OCI-LY7 (cell line): ENCODE results near the gene ING4. TPM values are rescaled to one million over a fixed set of nuclear protein-coding genes. Genes with fewer than 3 reads are reported as not detected.
A peak's percentile ranks its signal among the peaks of the same experiment; 100 is the strongest.

Experiments used
- BruUV-seq: library from RNA; stranded (reverse); fragments of 400-500 nt; replicated peaks from 2 replicates; lab custom pipeline; 2021; lab: Mats Ljungman, UMichigan
- CTCF ChIA-PET: fragments of 300-600 bp; sonication (Branson Sonifier 250); formaldehyde crosslinking; loops from one replicate; lab custom pipeline; 2022; ENCODE audit warnings: antibody characterized with exemption; ENCODE audit not compliant: unreplicated experiment; lab: Charles Lee
- POLR2A ChIA-PET: fragments of 300-600 bp; sonication (Branson Sonifier 250); formaldehyde crosslinking; loops from one replicate; lab custom pipeline; 2022; ENCODE audit warnings: antibody characterized with exemption; lab: Charles Lee
- DNase-seq: peaks from one replicate; pipeline ENCODE4 v3.0.0-alpha.2; 2015; ENCODE audit warnings: low spot score
- H2AFZ ChIP-seq: fragments of 200-600 bp; sonication (generic), shearing (Covaris generic); 2 replicates; pipeline ENCODE4 v1.6.1; 2014; ENCODE audit warnings: mild to moderate bottlenecking, antibody characterized with exemption, low read length, moderate library complexity
- H3K27ac ChIP-seq: fragments of 200-600 bp; sonication (generic); 2 replicates; pipeline ENCODE4 v1.5.1; 2014; ENCODE audit warnings: mixed run types, low read depth, mild to moderate bottlenecking, moderate library complexity, low read length, inconsistent platforms; ENCODE audit not compliant: poor library complexity, severe bottlenecking
- H3K36me3 ChIP-seq: fragments of 200-600 bp; sonication (generic); 2 replicates; pipeline ENCODE4 v1.6.1; 2014; ENCODE audit warnings: mild to moderate bottlenecking, antibody characterized with exemption, low read length, moderate library complexity, mixed read lengths; ENCODE audit not compliant: insufficient read depth
- H3K4me1 ChIP-seq: fragments of 200-600 bp; sonication (generic); 2 replicates; pipeline ENCODE4 v1.5.1; 2014; ENCODE audit warnings: mild to moderate bottlenecking, low read length; ENCODE audit not compliant: insufficient read depth, poor library complexity, severe bottlenecking
- H3K4me2 ChIP-seq: fragments of 200-600 bp; sonication (generic); 2 replicates; pipeline ENCODE4 v1.6.1; 2014; ENCODE audit warnings: mild to moderate bottlenecking, low read length
- H3K4me3 ChIP-seq: fragments of 200-600 bp; sonication (generic); 2 replicates; pipeline ENCODE4 v1.5.1; 2014; ENCODE audit warnings: mild to moderate bottlenecking, low read depth, low read length; ENCODE audit not compliant: poor library complexity, severe bottlenecking
- H3K79me2 ChIP-seq: fragments of 200-600 bp; sonication (generic); 2 replicates; pipeline ENCODE4 v1.6.1; 2016; ENCODE audit warnings: low read depth, mild to moderate bottlenecking, low read length, moderate library complexity, mixed read lengths; ENCODE audit not compliant: insufficient read depth
- H3K9me2 ChIP-seq: fragments of 200-600 bp; sonication (generic); 2 replicates; pipeline ENCODE4 v1.6.1; 2016; ENCODE audit warnings: mild to moderate bottlenecking, low read length, mixed read lengths; ENCODE audit not compliant: insufficient read depth
- H3K9me3 ChIP-seq: fragments of 200-600 bp; sonication (generic); 2 replicates; pipeline ENCODE4 v1.6.1; 2014; ENCODE audit warnings: mild to moderate bottlenecking, mixed run types, low read length, mixed read lengths
- H4K20me1 ChIP-seq: fragments of 200-600 bp; sonication (generic); 2 replicates; pipeline ENCODE4 v1.6.1; 2014; ENCODE audit warnings: mild to moderate bottlenecking, antibody characterized with exemption, low read length, moderate library complexity, mixed read lengths; ENCODE audit not compliant: insufficient read depth
- EZH2phosphoT487 ChIP-seq: fragments of 200-600 bp; sonication (generic); IDR thresholded peaks from 2 replicates; pipeline ENCODE4 v1.6.1; 2018; ENCODE audit warnings: low read depth, borderline replicate concordance, mild to moderate bottlenecking, mixed run types, antibody characterized with exemption, low read length, moderate library complexity, mixed read lengths
- intact Hi-C: fragments of 100-400 bp; cut with micrococcal nuclease; formaldehyde crosslinking; loops from one replicate; pipeline ENCODE4 v1.10.0; 2022; ENCODE audit not compliant: unreplicated experiment
- total RNA-seq, 2 experiments: library from RNA; depleted of rRNA in 1 of 2; stranded (reverse); fragments of >200 nt in 1 of 2; shearing (Covaris generic) in 1 of 2; gene quantifications; 2 replicates each; pipeline ENCODE4 v1.2.3, GENCODE V29; 2014 to 2022
- TF ChIP-seq, protein P1 (sequence below): fragments of 200-600 bp; sonication (generic); conservative IDR thresholded peaks from 2 replicates; pipeline ENCODE4 v1.5.1; 2014; ENCODE audit warnings: mild to moderate bottlenecking, antibody characterized with exemption, low read length, moderate library complexity, mixed read lengths

The ING4 gene
- total RNA-seq, 2 experiments from 2014 or later = 27.1 to 30.8 TPM

DNA sequence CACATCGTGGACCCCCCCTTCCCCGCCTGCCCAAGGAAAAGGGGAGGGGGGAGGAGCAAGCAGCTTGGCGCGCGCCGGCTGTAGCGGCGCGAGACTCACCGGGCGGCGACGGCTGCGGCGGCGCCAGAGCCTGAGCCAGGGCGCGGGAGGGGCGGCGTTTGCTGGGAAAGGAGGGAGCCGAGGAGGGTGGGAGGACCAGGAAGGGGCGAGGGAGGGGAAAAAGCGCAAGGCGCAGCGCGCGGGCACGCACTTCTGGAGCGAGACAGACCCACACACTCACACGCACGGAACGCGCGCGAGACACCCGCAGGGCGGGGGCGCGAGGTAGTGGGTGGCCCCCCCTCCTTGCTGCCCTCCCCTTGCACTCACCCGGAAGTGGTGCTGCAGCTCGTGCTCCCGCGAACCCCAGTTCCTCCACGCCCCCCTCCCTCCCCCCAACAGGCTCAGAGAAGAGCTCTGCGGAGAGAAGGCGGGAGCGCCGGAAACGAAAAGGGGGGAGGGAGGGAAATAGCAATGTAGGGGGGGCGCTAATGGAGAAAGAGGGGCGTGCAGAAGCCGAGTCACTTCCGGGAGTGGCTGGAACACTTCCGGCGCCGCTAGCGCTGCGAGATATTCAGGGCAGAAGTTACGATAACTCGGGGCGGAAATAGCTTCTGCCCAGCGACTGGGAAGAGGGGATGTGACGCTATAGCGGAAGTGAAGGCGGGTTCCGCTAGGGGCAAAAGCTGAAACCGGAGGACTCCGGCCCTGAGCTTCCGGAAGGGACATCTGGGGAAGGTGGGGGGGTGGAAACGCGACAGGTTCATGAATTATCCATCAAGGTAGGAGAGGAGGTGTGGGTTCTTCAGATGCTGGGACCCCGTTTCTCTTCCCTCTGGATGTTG lies 26.3 kb upstream of the ING4 start, which contains the start of gene ZNF384:
Gene ZNF384, minus strand, starts transcription at position 377 of the 884 bp plus-strand sequence. CDS start 9,855 bp downstream, outside the sequence.
- peaks cover 65% of the 10 kb centered on the region for H3K4me1 ChIP-seq
- ChIA-PET CTCF (interaction anchor here (0.5 to 1.0 kb wide), 7 partner anchors 9 to 745 kb away, joined by 3 to 18 read pairs (median 6); no protein-coding TSS in a partner anchor), POLR2A (interaction anchor here (0.6 to 2.1 kb wide), 19 partner anchors 8 to 259 kb away, joined by 3 to 12 read pairs (median 4); partner anchors contain the start of genes COPS7A, GAPDH, LPAR5 and MLF2)
- peak within 1 kb of the TSS; percentile 78 for H3K27ac ChIP-seq
- no peak for TF ChIP-seq EZH2phosphoT487
- TF ChIP-seq, protein P1, sequence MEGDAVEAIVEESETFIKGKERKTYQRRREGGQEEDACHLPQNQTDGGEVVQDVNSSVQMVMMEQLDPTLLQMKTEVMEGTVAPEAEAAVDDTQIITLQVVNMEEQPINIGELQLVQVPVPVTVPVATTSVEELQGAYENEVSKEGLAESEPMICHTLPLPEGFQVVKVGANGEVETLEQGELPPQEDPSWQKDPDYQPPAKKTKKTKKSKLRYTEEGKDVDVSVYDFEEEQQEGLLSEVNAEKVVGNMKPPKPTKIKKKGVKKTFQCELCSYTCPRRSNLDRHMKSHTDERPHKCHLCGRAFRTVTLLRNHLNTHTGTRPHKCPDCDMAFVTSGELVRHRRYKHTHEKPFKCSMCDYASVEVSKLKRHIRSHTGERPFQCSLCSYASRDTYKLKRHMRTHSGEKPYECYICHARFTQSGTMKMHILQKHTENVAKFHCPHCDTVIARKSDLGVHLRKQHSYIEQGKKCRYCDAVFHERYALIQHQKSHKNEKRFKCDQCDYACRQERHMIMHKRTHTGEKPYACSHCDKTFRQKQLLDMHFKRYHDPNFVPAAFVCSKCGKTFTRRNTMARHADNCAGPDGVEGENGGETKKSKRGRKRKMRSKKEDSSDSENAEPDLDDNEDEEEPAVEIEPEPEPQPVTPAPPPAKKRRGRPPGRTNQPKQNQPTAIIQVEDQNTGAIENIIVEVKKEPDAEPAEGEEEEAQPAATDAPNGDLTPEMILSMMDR = no peak
- H3K4me2 ChIP-seq = peak within 1 kb of the TSS; percentile 99
- 0 out of 2 replicates have a peak, but pooled peaks cover 5% of the 10 kb centered on the region for H4K20me1 ChIP-seq
- no peaks in the 10 kb centered on the region for H3K9me2 ChIP-seq
- H3K4me3 ChIP-seq = peak within 1 kb of the TSS; percentile 86
- no TSS peak for BruUV-seq
- no peaks in the 10 kb centered on the region for H3K9me3 ChIP-seq
- peak within 1 kb of the TSS; percentile 18; the same call in 1 of the 2 replicates for H2AFZ ChIP-seq
- intact Hi-C loops = loop anchor here (1.0 to 5.0 kb wide), 6 partner anchors 26 to 122 kb away; partner anchors contain the start of genes CHD4, COPS7A, ING4 and NOP2
- H3K79me2 ChIP-seq = peaks cover 64% of the 10 kb centered on the region
- DNase-seq = peak; percentile 100
- H3K36me3 ChIP-seq = peaks cover 43% of the 10 kb centered on the region

DNA sequence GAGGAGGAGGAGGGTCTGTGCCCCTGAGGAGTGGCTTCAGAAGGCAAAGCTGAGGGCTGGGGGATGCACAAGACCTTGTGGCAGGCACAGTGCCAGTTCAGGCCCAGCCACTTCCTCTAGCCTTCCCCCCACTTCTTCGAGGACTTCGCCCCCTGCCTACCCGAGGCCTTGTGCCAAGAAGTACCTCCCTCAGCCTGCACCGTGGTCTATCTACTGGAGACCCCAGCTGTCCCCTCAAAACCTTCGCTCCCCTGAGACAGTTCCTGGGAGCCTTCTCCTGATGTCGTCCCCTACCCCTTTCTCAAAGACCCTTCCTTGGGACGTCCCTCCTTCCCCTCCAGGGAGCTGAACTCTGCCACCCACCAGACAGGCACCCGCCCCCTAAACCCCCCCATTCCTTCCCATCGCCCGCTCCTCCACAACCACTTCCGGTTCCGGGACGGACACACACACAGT lies 25.7 kb upstream of the ING4 start:
- Histone ChIP-seq H3K9me3 (no peaks in the 10 kb centered on the region), H3K27ac (peak overlapping the region; percentile 78), H4K20me1 (0 out of 2 replicates have a peak, but pooled peaks cover 5% of the 10 kb centered on the region), H3K4me1 (peaks cover 59% of the 10 kb centered on the region), H3K4me2 (peak overlapping the region; percentile 99), H3K9me2 (no peaks in the 10 kb centered on the region), H2AFZ (peak overlapping the region; percentile 18; the same call in 1 of the 2 replicates), H3K4me3 (peak overlapping the region; percentile 86), H3K79me2 (peaks cover 71% of the 10 kb centered on the region), H3K36me3 (peaks cover 49% of the 10 kb centered on the region)
- POLR2A ChIA-PET = interaction anchor here (0.6 to 2.1 kb wide), 15 partner anchors 9 to 260 kb away, joined by 3 to 12 read pairs (median 4); partner anchors contain the start of genes COPS7A, LPAR5 and MLF2
- intact Hi-C loops = loop anchor here (2.0 to 5.0 kb wide), 4 partner anchors 62 to 121 kb away; partner anchors contain the start of genes CHD4 and NOP2
- no peak for TF ChIP-seq EZH2phosphoT487
- TF ChIP-seq, protein P1 = no peak
- peak; percentile 69 for DNase-seq
- BruUV-seq = no TSS peak
- CTCF ChIA-PET = interaction anchor here (0.6 to 1.0 kb wide), 2 partner anchors 10 to 69 kb away, joined by 3 to 12 read pairs; no protein-coding TSS in a partner anchor
